Measurements from ENCODE around the gene DNM3.

DNM3 gene

DNA sequence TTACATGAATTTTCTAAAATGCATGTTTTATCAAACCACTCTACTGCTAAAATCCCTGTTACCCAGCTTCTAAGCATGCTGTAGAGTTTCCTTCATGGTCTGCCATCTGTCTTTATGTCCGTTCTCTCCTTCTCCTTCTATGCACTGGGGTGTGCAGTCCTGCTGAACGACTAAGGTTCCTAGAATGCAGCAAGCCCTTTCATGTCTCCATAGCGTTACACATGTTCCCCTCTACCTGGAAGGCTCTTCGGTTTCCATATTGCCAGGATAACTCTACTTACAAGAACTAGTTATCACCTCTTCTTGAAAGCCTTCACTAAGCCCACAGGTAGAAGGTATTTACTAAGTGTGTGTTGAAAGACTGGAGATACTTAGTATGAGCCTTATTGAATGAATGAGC is 22.2 kb downstream of the DNM3 start:
- H3K4me3 ChIP-seq (ENCODE audit: low read depth, low read length), result no peak overlapping the region
- TF ChIP-seq, protein P1, sequence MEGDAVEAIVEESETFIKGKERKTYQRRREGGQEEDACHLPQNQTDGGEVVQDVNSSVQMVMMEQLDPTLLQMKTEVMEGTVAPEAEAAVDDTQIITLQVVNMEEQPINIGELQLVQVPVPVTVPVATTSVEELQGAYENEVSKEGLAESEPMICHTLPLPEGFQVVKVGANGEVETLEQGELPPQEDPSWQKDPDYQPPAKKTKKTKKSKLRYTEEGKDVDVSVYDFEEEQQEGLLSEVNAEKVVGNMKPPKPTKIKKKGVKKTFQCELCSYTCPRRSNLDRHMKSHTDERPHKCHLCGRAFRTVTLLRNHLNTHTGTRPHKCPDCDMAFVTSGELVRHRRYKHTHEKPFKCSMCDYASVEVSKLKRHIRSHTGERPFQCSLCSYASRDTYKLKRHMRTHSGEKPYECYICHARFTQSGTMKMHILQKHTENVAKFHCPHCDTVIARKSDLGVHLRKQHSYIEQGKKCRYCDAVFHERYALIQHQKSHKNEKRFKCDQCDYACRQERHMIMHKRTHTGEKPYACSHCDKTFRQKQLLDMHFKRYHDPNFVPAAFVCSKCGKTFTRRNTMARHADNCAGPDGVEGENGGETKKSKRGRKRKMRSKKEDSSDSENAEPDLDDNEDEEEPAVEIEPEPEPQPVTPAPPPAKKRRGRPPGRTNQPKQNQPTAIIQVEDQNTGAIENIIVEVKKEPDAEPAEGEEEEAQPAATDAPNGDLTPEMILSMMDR (IDR thresholded peaks at IDR 0.05; ENCODE audit: insufficient read depth, low read depth, low read length, missing control alignments), result no peak
- DNase-seq (ENCODE audit: low read depth), result no peak

DNA sequence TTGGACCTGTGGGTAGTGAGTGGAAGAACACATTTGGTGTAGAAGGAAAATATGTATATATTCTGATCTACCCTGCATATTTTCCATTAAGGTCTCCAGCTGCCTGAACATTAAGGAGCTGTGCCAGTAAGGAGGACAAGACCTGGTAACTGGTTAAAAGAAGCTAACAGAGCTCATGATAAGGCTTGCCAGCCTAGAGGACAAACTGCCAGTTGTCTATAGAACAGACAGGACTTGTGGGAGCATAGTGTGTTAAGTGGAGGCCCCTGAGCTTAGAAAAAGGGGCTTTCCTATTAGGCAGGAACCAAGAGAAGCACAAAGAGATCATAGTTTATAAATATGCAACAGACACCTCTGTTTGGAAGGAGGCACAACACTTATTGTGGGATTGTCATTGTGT is 23.0 kb downstream of the DNM3 start:
- TF ChIP-seq, protein P1 (IDR thresholded peaks at IDR 0.05; ENCODE audit: insufficient read depth, low read depth, low read length, missing control alignments), result no peak
- H3K4me3 ChIP-seq (ENCODE audit: low read depth, low read length), result no peak overlapping the region
- no peak for DNase-seq (ENCODE audit: low read depth)

DNA sequence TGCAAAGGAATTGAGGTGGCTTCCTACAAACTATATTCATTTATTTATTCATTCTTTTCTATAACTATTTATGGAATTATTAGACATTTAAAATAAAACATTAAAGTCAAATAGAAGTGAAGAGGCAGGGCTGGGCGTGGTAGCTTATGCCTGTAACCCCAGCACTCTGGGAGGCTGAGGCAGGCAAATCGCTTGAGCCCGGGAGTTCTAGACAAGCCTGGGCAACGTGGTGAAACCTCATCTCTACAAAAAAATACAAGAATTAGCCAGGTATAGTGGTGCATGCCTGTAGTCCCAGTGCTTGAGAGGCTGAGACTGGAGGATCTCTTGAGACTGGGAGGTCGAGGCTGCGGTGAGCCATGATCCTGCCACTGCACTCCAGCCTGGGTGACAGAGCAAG is 23.8 kb downstream of the DNM3 start:
- TF ChIP-seq, protein P1 (IDR thresholded peaks at IDR 0.05; ENCODE audit: insufficient read depth, low read depth, low read length, missing control alignments), result no peak
- H3K4me3 ChIP-seq (ENCODE audit: low read depth, low read length), result no peak overlapping the region
- DNase-seq (ENCODE audit: low read depth), result no peak

DNA sequence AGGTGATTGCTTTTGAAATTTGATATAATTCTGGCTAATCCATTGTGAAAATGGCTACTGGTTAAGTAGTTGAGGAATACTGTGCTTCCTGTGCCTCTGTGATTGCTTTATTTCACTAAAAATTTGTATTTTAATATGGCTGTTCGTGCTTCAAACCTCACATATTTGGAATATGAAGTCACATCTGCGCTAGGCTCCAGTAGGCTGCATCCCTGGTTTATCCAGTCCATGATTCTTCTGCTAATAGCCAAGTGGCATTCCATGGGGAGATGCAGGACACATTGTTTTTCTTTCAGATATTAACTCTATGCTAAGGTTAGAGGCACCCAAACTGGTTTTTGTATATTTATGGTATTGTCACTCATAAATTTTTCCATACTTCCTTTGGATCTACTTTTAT is 25.9 kb downstream of the DNM3 start:
- TF ChIP-seq, protein P1 (IDR thresholded peaks at IDR 0.05; ENCODE audit: insufficient read depth, low read depth, low read length, missing control alignments), result no peak
- DNase-seq (ENCODE audit: low read depth), result no peak
- no peak overlapping the region for H3K4me3 ChIP-seq (ENCODE audit: low read depth, low read length)

DNA sequence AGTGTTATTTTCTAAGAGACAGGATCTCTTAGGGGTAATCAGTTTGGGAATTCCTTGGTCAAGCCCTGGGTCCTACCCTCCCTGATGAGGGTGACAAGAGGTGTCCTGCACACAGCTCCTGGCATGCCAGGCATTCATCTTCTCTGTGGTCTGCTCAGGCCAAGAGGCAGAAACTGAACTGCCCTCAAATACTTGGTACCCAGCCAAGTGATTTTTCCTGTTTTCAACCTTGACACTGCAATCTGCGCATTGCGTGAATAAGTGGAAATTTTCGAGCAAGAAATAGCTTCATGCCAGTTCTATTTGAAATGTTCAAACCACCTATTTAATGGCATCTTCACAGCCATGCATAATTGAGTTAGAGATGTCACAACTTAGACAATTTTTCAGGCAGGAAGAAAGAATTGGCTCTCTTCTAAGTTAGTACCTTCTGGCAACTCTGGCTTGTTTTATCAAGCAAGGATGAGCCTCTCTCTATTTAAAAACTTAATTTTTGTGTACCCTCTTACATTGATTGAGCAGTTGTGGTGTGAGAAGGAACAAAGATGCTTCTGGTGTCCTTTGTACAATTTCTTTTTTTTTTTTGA is 27.0 kb downstream of the DNM3 start:
- TF ChIP-seq, protein P1 (IDR thresholded peaks at IDR 0.05; ENCODE audit: insufficient read depth, low read depth, low read length, missing control alignments), result no peak
- no peak for DNase-seq (ENCODE audit: low read depth)
- no peak overlapping the region for H3K4me3 ChIP-seq (ENCODE audit: low read depth, low read length)

DNA sequence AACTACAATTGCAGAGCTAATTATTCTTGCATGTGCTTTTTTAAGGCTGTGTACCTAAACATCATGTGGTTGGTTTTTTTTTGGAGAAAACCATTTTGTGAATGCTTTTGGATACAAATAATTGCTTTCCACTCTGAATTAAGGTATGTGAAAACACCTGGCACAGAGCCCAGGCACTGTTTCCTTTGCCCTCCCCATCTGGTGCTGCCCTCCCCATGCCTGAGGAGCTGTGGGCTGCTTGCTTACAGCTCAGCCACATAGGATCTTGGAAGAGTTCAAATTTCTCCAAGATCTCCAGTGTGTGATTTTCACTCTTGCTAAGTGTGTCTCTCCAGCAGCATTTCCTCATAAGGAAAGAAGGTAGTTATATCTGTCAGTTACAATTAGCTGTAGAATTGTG is 27.8 kb downstream of the DNM3 start:
- TF ChIP-seq, protein P1 (IDR thresholded peaks at IDR 0.05; ENCODE audit: insufficient read depth, low read depth, low read length, missing control alignments), result no peak

DNA sequence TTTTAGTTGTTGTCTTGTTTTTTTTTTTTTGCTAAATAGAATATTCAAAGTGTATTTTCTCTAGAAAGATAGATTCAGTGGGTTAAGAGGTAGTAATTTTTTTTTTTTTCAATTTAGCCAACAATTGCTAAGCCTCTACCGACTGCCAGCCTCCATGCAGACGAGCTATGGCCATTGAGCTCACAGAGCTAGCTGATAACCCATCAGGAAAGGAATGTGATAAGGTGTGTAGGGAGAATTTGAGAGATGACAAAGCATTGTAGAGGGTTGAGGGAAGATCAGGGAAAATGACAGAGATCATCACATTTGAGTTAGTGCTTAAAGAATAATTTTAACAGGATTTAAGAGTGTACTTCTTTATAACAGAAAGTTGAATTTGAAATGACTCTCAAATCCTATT is 30.6 kb downstream of the DNM3 start:
- no peak overlapping the region for H3K4me3 ChIP-seq (ENCODE audit: low read depth, low read length)
- no peak for DNase-seq (ENCODE audit: low read depth)
- TF ChIP-seq, protein P1 (IDR thresholded peaks at IDR 0.05; ENCODE audit: insufficient read depth, low read depth, low read length, missing control alignments), result no peak

More for the DNA sequence above, 27.8 kb downstream of the DNM3 start:
- no peak for DNase-seq (ENCODE audit: low read depth)
- no peak overlapping the region for H3K4me3 ChIP-seq (ENCODE audit: low read depth, low read length)
